B cell (primary cell): ENCODE results near the gene DBF4B. TPM values are rescaled to one million over a fixed set of nuclear protein-coding genes. Genes with fewer than 3 reads are reported as not detected.

Experiments used
- ATAC-seq: fragments of 200-7000 bp; cut with Tn5 transposase; one replicate; pipeline ENCODE4 v1.10.0; 2021; ENCODE audit warnings: low read depth, mild to moderate bottlenecking, moderate number of reproducible peaks, moderate library complexity
- CTCF ChIA-PET: fragments of 350-600 bp; sonication (Branson Sonifier 250); formaldehyde crosslinking; loops from one replicate; lab custom pipeline; 2021; ENCODE audit warnings: antibody characterized with exemption, inconsistent platforms; lab: Charles Lee
- POLR2A ChIA-PET: fragments of 350-600 bp; sonication (Branson Sonifier 250); formaldehyde crosslinking; loops from one replicate; lab custom pipeline; 2021; ENCODE audit warnings: antibody characterized with exemption; lab: Charles Lee
- DNase-seq: peaks from one replicate; pipeline ENCODE4 v3.0.0; 2013
- H2AFZ ChIP-seq: 2 replicates; pipeline ENCODE4 v1.6.1; 2012; ENCODE audit warnings: mild to moderate bottlenecking, low read depth, low read length; ENCODE audit not compliant: insufficient read depth, poor library complexity, severe bottlenecking
- H3K27ac ChIP-seq, 2 donors: 1 replicate in 1 of 2; 2 replicates in 1 of 2; pipeline ENCODE4 v1.5.1; 2012 to 2013; ENCODE audit warnings: low read length in 2 of 2, mild to moderate bottlenecking in 2 of 2, moderate library complexity in 1 of 2
- H3K27me3 ChIP-seq, 4 experiments: fragments of 200-600 bp in 1 of 4; sonication (generic) in 1 of 4; replicated peaks in 1 of 4; 1 replicate in 2 of 4; 2 replicates in 2 of 4; pipeline versions ENCODE4 v1.6.1 to v1.7.0; 2013 to 2016; ENCODE audit warnings: low read length in 3 of 4, mild to moderate bottlenecking in 2 of 4, mixed read lengths in 1 of 4, moderate library complexity in 1 of 4; ENCODE audit not compliant: insufficient read depth in 4 of 4, control insufficient read depth in 3 of 4; ENCODE audit errors: control extremely low read depth in 1 of 4
- H3K36me3 ChIP-seq, 2 experiments: replicated peaks in 1 of 2; 1 replicate in 1 of 2; 2 replicates in 1 of 2; pipeline versions ENCODE4 v1.6.1 to v1.7.1; 2013; ENCODE audit warnings: low read length in 1 of 2; ENCODE audit not compliant: insufficient read depth in 2 of 2, control insufficient read depth in 1 of 2; ENCODE audit errors: control extremely low read depth in 1 of 2, extremely low read depth in 1 of 2
- H3K4me1 ChIP-seq, 2 donors: fragments of 200-600 bp in 1 of 2; sonication (generic) in 1 of 2; 1 replicate in 1 of 2; 2 replicates in 1 of 2; pipeline versions ENCODE4 v1.5.1 to v1.6.1; 2013 to 2017; ENCODE audit warnings: low read length in 2 of 2; ENCODE audit not compliant: control insufficient read depth in 2 of 2, insufficient read depth in 2 of 2
- H3K4me2 ChIP-seq: replicated peaks from 2 replicates; pipeline ENCODE3; 2012; ENCODE audit warnings: mild to moderate bottlenecking, low read depth, low read length; ENCODE audit not compliant: poor library complexity, severe bottlenecking
- H3K4me3 ChIP-seq, 5 experiments: fragments of 200-600 bp in 1 of 5; sonication (generic) in 1 of 5; 1 replicate in 3 of 5; 2 replicates in 2 of 5; pipeline versions ENCODE4 v1.5.1 to v1.7.0; 2011 to 2016; ENCODE audit warnings: low read length in 4 of 5, mild to moderate bottlenecking in 4 of 5, low read depth in 2 of 5, control low read depth in 1 of 5, moderate library complexity in 1 of 5; ENCODE audit not compliant: insufficient read depth in 1 of 5; ENCODE audit errors: control extremely low read depth in 1 of 5, extremely low read depth in 1 of 5
- H3K79me2 ChIP-seq: fragments of 200-600 bp; sonication (generic); one replicate; pipeline ENCODE4 v1.6.0; 2016; ENCODE audit warnings: low read length; ENCODE audit not compliant: control insufficient read depth, insufficient read depth
- H3K9ac ChIP-seq: fragments of 200-600 bp; sonication (generic); 2 replicates; pipeline ENCODE4 v1.6.1; 2017; ENCODE audit warnings: mild to moderate bottlenecking, low read length, moderate library complexity
- H3K9me3 ChIP-seq, 3 donors: one replicate each; pipeline versions ENCODE4 v1.6.1 to v1.7.1; 2013; ENCODE audit warnings: low read length in 2 of 3; ENCODE audit not compliant: control insufficient read depth in 2 of 3, insufficient read depth in 1 of 3; ENCODE audit errors: control extremely low read depth in 1 of 3
- H4K20me1 ChIP-seq: 2 replicates; pipeline ENCODE4 v1.6.0; 2012; ENCODE audit warnings: mild to moderate bottlenecking, low read length; ENCODE audit not compliant: insufficient read depth, control insufficient read depth, poor library complexity, severe bottlenecking
- H3K27ac Mint-ChIP-seq: one replicate; pipeline ENCODE4 v1.8.0; 2021; ENCODE audit warnings: mixed read lengths
- H3K27me3 Mint-ChIP-seq: one replicate; pipeline ENCODE4 v1.8.0; 2021; ENCODE audit warnings: mixed read lengths
- H3K4me1 Mint-ChIP-seq: one replicate; pipeline ENCODE4 v1.8.0; 2021; ENCODE audit warnings: mixed read lengths
- H3K4me3 Mint-ChIP-seq: one replicate; pipeline ENCODE4 v1.8.0; 2021; ENCODE audit warnings: mixed read lengths
- H3K9me3 Mint-ChIP-seq: one replicate; pipeline ENCODE4 v1.8.0; 2022; ENCODE audit warnings: mixed read lengths; ENCODE audit not compliant: insufficient read depth
- EZH2 ChIP-seq: IDR thresholded peaks from 2 replicates; pipeline ENCODE4 v1.6.1; 2012; ENCODE audit warnings: borderline replicate concordance, low read depth, mild to moderate bottlenecking, moderate library complexity, low read length; ENCODE audit not compliant: insufficient read depth, poor library complexity, severe bottlenecking
- WGBS: methylation state at CpG from one replicate; pipeline ENCODE4 v1.1.5; 2013; ENCODE audit warnings: missing lambda C conversion rate; ENCODE audit not compliant: insufficient coverage; 5-methylcytosine and 5-hydroxymethylcytosine counted together
- intact Hi-C: fragments of 100-400 bp; cut with micrococcal nuclease; formaldehyde crosslinking; loops from one replicate; pipeline ENCODE4 v1.10.0; 2022
- polyA plus RNA-seq: library from polyadenylated mRNA; depleted of rRNA; stranded (reverse); fragments of >200 nt; gene quantifications from 2 replicates; pipeline ENCODE4 v1.2.3, GENCODE V29; 2012
- total RNA-seq, 2 donors: library from RNA; stranded (reverse); fragments of 120-200 nt in 1 of 2; gene quantifications; 1 replicate in 1 of 2; 2 replicates in 1 of 2; pipeline versions ENCODE4 v1.2.3 to v1.2.4, GENCODE V29; 2013 to 2022
- TF ChIP-seq, protein P1 (sequence below): fragments of 200-600 bp; IDR thresholded peaks from one replicate; pipeline ENCODE4 v1.8.0; 2022; ENCODE audit warnings: antibody characterized with exemption, mild to moderate bottlenecking

DBF4B gene
- total and polyA plus RNA-seq, 2 donors (not counting 1 experiment from before 2014, with no cell fraction given) = 10.9 to 15.9 TPM

DNA sequence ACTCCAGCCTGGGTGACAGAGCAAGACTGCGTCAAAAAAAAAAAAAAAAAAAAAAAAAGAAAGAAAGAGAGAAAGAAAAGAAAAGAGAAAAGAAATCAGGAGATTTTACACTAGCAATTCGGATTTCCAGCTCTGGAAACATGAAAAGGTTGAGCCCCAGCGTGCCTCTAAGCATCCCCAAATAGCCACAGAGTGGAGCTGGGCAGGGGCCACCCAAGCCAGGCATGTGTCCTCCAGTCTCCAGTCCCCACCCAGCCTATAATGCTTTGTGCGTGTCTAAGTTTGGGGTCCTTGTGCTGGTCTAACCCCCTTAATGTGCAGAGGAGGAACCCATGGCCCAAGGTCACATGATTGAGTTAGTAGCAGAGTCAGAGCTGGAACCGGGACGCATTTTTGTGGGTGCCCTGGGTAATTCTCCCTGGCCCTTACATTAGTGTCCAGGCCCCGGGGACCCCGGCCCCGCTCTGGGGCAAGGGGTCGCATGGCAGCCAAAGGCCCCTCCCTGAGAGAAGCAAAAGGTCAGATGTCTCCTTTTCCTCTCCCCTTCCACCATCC lies 70.3 kb downstream of the DBF4B start:
- intact Hi-C loops = loop anchor here (1.0 kb wide), 1 partner anchor 87 kb away; no protein-coding TSS in a partner anchor
- peak overlapping the region in 3 of 5 experiments; percentile 27 to 49 (median 46) for H3K4me3 ChIP-seq
- no peak overlapping the region for H3K27ac Mint-ChIP-seq
- H3K79me2 ChIP-seq = no peaks in the 10 kb centered on the region
- no peak overlapping the region for H3K27ac ChIP-seq
- no peak for TF ChIP-seq EZH2
- TF ChIP-seq, protein P1, sequence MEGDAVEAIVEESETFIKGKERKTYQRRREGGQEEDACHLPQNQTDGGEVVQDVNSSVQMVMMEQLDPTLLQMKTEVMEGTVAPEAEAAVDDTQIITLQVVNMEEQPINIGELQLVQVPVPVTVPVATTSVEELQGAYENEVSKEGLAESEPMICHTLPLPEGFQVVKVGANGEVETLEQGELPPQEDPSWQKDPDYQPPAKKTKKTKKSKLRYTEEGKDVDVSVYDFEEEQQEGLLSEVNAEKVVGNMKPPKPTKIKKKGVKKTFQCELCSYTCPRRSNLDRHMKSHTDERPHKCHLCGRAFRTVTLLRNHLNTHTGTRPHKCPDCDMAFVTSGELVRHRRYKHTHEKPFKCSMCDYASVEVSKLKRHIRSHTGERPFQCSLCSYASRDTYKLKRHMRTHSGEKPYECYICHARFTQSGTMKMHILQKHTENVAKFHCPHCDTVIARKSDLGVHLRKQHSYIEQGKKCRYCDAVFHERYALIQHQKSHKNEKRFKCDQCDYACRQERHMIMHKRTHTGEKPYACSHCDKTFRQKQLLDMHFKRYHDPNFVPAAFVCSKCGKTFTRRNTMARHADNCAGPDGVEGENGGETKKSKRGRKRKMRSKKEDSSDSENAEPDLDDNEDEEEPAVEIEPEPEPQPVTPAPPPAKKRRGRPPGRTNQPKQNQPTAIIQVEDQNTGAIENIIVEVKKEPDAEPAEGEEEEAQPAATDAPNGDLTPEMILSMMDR = no peak
- no peak for DNase-seq
- ATAC-seq = no peak
- peak overlapping the region; percentile 80 for H3K4me3 Mint-ChIP-seq
- H3K4me2 ChIP-seq = peak overlapping the region; percentile 83
- peak overlapping the region; percentile 86 for H2AFZ ChIP-seq
- ChIA-PET CTCF (interaction anchor here (0.7 to 11.1 kb wide), 13 partner anchors 18 to 357 kb away, joined by 3 to 208 read pairs (median 3); partner anchors contain the start of genes ACBD4 and NMT1), POLR2A (no interaction called here)
- peaks cover 4% of the 10 kb centered on the region for H3K27me3 Mint-ChIP-seq
- peaks cover 17 to 26% of the 10 kb centered on the region in 2 donors for H3K4me1 ChIP-seq
- peaks cover 22% of the 10 kb centered on the region for H3K4me1 Mint-ChIP-seq
- peaks cover 0 to 8% (median 0%) of the 10 kb centered on the region in 3 donors for H3K9me3 ChIP-seq
- peak overlapping the region; percentile 59 for H3K9ac ChIP-seq
- peaks cover 0 to 35% (median 4%) of the 10 kb centered on the region in 4 experiments for H3K27me3 ChIP-seq
- WGBS = 14% methylated on average over 7 of the region's 10 CpGs
- no peaks in the 10 kb centered on the region for H3K9me3 Mint-ChIP-seq
- no peaks in the 10 kb centered on the region for H3K36me3 ChIP-seq
- no peaks in the 10 kb centered on the region for H4K20me1 ChIP-seq
